GM19397 (cell line): ENCODE data around the gene ZNF350.
"Not testable (repeated sequence)": the region's sequence is repeated elsewhere in the genome, so short reads cannot be mapped to it uniquely, and the experiment has no call there.

Experiments used
- ATAC-seq: cut with Tn5 transposase; IDR thresholded peaks from one replicate; pipeline ENCODE4 v1.9.1; 2021; ENCODE audit warnings: mild to moderate bottlenecking, moderate library complexity; ENCODE audit not compliant: unreplicated experiment

ZNF350 gene

DNA sequence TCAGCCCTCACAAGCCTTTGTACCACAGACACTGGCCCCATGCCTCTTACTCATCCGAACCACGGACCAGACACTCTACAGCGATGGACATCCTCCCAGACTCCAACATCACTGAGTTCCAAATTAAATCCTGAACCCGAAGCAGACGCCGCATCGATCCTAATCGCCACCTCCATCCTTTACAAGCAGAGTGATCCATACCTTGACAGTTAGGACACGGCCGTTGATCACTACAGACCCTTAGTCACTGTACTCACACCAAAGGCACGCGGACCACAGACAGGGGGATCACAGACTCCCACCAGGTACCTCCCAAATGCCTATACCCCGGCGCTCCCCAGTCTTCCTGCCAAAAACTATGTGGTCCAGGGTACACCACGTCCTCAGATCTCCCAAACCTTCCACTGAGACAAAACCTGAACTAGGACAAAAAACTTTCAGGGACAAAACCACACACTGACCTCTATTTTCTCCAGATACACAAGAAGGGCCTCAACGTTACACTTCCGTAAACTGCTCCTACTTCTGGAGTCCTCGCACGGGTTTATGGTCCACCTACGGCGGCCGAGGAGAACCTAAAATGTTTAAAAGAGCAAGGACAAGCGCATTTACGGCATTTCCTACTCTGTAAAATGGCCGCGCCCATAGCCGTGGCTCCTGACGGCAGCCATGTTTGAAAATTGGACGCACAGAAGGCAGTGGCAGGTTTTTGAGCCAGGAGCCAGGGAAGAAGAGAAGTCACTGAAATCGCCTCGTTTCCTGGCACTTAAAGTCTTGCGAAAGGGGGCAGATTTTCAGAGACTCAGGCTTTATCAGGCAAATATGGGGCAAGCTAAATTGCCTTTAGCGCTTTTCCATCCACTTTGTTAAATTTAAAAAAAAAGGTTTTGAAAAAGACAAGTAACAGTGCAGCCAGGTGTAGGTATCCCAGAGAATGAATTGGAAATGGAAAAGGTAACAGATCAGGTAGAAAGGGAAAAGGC lies at the start of gene ZNF350:
Gene ZNF350, minus strand, starts transcription at position 532 of the 983 bp plus-strand sequence. CDS start 12,480 bp downstream, outside the sequence.
- ATAC-seq = peak; percentile 93

DNA sequence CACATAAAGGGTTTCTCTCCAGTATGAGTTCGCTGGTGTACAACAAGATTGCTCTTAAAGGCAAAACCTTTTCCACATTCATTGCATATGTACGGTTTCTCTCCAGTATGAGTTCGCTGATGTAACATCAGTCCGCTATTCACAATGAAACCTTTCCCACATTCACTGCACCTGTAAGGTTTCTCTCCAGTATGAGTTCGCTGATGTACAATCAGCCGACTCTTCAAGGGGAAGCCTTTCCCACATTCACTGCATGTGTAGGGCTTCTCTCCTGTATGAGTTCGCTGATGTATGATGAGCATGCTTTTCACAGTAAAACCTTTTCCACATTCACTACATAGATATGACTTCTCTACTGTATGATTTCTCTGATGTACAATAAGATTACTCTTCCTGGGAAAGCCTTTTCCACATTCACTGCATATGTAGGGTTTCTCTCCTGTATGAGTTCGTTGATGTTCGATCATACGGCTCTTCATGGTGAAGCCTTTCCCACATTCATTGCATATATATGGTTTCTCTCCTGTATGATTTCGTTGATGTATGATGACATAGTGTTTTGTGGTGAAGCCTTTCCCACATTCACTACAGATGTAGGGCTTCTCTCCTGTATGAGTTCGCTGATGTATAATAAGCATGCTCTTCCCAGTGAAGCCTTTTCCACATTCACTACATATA lies 47.5 kb upstream of the ZNF350 start:
- no peak for ATAC-seq

DNA sequence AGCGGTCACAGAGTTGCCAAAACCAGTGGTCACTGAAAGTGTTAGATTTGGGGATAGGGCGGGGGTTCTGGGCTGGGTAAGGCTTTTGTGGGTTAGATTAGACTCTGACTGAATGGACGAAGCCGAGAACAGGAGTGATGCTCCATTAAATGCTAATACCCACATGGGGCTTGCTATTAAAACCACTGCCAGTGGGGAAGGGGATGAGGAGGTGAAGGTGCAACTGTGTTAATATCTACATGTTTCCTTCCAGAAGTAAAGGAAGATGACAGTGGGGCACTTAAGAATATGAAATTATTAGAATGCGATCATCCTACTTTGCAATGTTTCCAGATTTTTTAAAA lies 42.1 kb upstream of the ZNF350 start:
- ATAC-seq = no peak

DNA sequence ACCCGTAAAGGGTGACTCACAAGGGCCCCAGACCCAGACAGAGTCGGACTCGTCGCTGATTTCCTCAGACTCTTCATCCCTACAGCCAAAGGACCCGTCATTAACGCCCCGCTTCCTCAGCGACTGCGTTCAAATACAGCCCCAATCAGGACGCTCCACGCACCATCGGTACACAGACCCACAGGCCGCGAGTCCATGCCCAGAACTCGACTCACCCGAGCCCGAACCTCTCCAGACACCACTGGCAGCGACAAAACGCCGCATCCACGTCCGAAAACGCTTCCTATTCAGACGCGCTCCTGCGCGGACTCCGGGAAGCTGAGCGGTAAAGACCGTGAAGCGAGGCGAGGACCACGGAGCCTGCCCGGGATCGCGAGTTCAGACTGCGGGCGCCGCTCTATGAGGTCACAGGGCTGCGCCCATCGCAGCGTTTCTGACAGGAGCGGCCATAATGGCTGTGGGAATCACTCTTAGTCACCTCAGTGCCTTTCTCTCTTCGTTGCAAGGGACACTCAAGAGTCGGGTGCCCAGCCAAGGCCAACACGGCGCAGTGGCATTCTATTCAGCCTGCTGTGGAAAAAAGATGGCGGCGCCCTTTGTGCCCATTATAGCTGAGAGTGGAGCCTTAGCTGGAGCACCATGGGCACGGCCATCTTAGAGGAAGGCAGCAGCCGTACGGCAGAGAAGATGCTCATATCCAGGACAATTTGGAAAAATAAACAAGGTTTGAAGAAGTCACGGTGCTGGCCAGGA lies 41.6 kb upstream of the ZNF350 start, which contains the start of gene ZNF614:
Gene ZNF614, minus strand, starts transcription at position 353 of the 753 bp plus-strand sequence. CDS start 2,634 bp downstream, outside the sequence.
- peak; percentile 90 for ATAC-seq

DNA sequence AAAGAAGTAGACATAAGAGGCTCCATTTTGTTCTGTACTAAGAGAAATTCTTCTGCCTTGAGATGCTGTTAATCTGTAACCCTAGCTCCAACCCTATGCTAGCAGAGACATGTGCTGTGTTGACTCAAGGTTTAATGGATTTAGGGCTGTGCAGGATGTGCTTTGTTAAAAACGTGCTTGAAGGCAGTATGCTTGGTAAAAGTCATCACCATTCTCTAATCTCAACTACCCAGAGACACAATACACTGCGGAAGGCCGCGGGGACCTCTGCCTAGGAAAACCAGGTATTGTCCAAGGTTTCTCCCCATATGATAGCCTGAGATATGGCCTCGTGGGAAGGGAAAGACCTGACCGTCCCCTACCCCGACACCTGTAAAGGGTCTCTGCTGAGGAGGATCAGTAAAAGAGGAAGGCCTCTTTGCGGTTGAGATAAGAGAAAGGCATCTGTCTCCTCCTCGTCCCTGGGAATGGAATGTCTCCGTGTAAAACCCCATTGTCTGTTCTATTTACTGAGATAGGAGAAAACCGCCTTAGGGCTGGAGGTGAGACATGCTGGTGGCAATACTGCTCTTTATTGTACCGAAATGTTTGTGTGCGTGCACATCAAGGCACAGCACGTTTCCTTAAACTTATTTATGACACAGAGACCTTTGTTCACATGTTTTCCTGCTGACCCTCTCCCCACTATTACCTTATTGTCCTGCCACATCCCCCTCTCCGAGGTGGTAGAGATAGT lies 39.8 kb upstream of the ZNF350 start:
- not testable (repeated sequence) for ATAC-seq

DNA sequence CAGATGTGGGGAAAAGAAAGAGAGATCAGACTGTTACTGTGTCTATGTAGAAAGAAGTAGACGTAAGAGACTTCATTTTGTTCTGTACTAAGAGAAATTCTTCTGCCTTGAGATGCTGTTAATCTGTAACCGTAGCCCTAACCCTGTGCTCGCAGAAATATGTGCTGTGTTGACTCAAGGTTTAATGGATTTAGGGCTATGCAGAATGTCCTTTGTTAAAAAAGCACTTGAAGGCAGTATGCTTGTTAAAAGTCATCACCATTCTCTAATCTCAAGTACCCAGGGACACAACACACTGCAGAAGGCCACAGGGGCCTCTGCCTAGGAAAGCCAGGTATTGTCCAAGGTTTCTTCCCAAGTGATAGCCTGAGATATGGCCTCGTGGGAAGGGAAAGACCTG lies 37.8 kb upstream of the ZNF350 start:
- not testable (repeated sequence) for ATAC-seq

DNA sequence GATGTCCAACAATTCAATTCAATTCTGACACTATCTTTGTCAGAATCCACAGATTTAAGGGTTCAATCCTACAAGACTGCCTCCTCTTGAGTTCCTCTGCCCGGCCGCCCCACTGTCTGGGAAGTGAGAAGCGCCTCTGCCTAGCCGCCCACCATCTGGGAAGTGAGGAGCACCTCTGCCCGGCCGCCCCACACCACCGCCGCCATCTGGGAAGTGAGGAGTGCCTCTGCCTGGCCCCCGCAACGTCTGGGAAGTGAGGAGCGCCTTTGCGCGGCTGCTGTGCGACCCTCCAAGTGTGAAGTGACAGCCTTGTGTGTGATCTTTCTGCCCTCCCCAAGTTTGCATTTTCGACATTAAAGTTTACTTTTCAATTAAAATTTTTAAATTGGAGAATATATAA lies 35.6 kb upstream of the ZNF350 start:
- ATAC-seq = no peak

DNA sequence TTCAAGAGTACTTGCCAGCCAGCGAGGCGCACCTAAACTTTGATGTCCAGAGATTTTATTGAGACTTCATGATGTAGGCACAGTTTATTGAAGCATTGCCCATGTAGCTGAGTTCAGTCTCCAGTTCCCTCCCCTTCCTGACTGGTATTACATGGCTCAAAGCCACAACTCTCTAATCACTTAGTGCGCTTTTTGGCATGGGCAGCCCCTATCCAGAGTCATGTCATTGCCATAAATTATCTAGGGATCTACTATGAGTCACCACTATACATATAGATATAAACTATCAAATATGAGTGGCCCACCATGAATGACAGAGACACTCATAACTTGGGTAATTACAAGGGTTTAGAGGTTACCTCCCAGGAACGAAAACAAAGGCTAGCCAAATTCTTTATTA lies 33.9 kb upstream of the ZNF350 start:
- no peak for ATAC-seq

DNA sequence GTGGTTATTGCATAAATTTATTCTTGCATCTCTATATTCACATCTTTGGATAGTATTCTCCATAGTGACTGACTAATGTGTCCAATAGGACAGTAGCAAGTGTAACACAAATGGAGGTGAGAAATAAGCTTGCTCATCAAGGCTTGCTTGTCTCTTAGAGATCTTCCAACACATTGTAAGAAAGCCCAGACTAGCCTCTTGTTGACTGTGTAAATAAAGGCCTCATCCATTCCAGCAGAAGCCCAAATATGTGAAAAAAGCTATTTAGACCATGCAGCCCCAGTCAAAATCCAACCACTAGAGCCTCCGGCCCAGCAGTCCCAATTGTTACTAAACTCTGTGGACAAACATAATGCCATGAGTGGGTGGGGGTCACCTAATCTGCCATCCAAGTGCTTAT lies 24.0 kb upstream of the ZNF350 start:
- no peak for ATAC-seq

DNA sequence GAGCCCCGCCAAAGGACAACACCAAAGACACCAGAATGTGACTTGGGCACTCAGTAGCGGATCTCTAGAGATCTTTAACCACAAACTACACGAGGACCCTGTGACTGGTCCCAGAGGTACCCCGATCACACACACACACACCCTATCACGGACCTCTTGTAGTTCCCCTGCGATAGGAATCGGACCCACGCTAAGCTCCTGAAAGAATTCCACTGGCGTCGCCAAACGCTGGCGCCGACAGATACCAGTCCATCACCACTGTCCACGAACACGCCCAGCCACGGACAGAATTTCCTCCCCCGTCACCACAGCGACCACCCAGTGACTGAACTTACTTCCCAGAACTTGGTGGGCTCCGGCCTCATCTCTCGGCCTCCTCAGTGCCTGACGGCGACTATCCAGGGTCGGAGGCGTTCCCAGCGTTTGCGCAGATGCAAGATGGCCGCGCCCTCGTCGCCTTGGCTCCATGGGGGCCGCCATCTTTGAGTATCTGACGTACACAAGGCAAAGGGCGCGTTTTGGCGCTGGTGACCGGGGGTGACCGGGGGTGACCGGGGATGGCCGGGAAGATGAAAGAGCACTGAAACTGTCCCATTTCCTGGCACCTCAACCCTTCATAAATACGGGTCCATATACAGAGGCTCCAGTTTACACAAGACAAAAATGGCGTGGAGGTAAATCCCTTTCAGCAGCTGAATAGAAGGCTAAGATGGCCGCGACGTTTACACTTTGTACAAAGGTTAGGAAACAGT lies 21.3 kb upstream of the ZNF350 start, which contains the start of gene ZNF615:
Gene ZNF615, minus strand, starts transcription at position 406 of the 752 bp plus-strand sequence. CDS start 4,500 bp downstream, outside the sequence.
- ATAC-seq = peak; percentile 90

DNA sequence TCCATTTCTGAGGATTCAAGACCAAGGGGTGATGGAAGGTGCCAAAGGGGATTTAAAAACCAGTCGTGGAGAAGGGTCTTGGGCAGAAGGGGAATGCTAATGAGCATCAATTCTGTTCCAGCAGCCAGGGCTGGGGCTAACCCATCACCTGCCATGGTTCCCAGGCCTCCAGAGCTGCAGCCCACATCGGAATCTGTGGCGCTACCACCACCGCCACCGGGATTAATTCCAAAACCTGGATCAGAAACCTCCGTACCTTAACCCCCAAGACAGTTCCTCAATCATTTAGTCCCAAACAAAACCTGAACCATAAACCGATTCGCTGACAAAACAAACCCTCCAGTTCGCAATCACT lies 20.8 kb upstream of the ZNF350 start:
- no peak for ATAC-seq

DNA sequence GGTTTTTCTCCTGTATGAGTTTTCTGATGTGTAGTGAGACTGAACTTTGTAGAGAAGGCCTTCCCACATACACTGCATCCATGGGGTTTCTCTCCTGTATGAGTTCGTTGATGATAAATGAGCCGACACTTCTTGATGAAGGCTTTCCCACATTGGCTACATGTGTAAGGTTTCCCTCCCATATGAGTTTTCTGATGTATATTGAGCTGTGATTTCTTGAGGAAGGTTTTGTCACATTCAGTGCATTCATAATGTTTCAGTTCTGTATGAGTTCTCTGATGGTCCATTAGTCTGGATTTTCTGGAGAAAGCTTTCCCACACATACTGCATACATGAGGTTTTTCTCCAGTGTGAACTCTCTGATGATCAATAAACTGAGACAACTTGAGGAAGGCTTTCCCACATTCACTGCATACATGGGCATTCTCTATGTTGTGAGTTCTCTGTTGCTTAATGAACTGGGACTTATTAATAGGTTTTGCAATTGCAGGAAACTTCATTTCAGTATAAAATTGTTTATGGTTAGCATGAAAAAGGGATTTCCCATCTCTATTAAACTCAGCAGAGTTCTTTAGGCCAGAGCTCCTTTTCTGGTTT lies 7.5 kb upstream of the ZNF350 start:
- no peak for ATAC-seq

DNA sequence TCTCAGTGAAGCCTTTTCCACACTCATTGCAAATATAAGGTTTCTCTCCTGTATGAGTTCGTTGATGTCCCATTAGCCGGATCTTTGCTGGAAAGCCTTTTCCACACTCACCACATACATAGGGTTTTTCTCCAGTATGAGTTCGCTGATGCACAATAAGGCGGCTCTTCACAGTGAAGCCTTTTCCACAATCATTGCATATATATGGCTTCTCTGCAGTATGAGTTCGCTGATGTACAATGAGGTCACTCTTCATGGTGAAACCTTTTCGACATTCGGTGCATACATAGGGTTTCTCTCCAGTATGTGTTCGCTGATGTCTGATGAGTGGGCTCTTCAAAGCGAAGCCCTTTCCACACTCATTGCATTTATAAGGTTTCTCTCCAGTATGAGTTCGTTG lies 6.8 kb upstream of the ZNF350 start:
- ATAC-seq = no peak

DNA sequence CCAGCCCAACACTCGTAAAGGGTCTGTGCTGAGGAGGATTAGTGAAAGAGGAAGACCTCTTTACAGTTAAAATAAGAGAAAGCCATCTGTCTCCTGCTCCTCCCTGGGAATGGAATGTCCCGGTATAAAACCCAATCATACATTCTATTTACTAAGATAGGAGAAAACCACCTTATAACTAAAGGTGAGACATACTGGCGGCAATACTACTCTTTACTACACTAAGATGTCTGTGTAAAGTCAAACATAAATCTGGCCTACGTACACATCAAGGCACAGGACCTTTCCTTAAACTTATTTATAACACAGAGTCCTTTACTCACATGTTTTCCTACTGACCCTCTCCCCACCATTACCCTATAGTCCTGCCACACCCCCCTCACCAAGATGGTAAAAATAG lies 3.3 kb downstream of the ZNF350 start:
- ATAC-seq = no peak

DNA sequence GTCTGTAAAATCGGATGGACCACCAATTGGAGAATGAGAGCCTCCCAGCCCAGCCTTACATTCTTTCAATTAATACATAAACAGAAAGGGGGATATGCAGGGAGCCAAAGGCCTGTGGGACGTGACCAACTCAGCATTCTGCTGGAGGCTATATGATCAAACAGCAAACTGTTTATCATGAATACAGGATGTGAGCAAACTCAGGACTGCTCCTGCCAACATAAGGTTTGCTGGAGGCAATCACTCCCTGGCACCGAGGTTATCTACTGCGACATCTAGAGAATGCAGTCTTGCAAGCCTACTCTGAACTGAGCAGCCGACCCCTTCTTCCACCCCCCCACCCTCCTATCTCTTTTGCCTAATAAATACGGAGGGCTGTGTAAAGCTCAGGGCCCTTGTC lies 5.7 kb downstream of the ZNF350 start:
- ATAC-seq = not testable (repeated sequence)

DNA sequence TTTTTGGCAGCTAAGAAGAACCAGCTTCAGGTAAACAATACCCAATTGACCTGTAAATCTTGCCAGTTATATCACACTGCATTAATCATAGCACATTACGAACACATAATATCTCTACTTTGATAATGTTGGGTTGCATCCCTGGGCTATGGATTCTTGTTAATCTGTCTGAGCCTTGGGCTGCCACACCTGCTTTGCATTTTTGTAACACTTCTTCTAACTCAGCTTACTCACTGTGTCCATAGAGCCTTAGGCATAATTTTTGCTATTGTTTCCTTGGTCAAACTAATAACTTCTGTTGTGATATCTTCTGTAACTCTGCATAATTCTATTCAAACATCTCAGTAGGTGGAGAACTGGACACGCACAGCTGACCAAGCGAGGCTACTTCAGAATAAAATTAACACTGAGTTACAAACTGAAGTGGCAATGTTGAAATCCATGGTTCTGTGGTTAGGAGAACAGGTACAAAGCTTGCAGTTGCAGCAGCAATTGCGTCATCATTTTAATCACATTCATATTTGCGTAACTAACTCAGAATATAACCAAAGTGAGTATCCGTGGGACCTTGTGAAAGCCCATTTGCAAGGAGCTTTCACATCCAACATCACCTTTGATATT lies 6.4 kb downstream of the ZNF350 start:
- ATAC-seq = no peak

DNA sequence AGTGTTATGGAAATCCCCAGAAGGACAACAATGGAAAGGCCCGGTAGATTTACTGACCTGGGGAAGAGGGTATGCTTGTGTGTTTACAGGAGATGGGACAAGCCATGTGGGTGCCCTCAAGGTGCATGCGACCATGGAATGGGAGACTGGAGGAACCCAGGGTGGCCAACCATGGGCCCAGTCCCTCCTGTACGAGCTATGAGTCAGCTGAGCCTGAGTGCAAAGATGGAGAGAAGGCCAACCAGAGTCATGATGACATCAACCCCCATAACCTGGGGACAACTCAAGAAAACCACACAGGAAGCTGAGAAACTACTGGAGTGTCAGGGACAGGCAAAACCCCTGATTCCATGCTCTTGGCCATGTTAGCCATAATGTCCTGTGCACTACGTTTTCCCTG lies 7.8 kb downstream of the ZNF350 start:
- no peak for ATAC-seq

DNA sequence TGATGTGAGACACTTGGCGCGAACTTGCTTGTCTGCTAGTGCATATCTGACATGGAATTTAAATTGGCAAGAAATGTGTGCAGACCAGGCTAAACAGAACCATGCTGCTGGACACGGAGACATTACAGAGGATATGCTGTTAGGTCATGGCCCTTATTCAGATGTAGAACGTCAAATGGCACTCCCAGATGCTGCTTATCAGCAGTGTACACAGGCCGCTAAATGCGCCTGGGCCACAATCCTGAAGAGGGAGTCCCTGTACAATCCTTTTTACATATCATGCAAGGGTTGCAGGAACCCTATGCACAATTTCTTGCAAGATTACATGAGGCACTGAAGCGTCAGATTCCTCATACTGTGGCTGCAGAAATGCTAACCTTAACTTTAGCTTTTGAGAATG lies 9.3 kb downstream of the ZNF350 start:
- no peak for ATAC-seq

DNA sequence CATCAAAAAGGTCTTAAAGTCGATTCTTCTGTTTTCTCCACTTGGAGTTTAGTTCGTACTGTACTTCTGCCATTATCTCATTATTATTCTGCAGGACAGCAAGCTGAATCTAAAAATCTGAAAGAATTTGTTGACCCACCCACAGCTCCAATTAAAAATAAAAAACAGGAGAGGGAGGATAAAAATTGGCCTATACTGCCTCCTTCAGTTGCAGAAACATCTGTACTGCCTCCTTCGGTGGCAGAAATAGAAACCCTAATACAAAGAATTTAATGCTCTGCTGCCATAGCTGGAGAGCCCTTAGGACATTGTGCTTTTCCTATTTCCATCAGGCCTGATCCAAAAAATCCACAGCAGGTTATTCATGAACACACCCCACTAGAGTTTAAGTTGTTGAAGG lies 9.8 kb downstream of the ZNF350 start:
- ATAC-seq = no peak
